Renal cortex interstitium (tissue), 15 donors: ENCODE results near the gene BAHD1. TPM values are rescaled to one million over a fixed set of nuclear protein-coding genes. Genes with fewer than 3 reads are reported as not detected.

Experiments used
- DNase-seq, 11 donors: peaks; one replicate each; pipeline ENCODE4 v3.0.0-alpha.2; 2013; ENCODE audit warnings: low read depth in 9 of 11, low spot score in 4 of 11; ENCODE audit errors: extremely low read depth in 1 of 11
- long read RNA-seq, 16 experiments: transcript quantifications; one replicate each; lab custom pipeline, GENCODE V29; 2026
- polyA plus RNA-seq, 3 donors: library from polyadenylated mRNA; unstranded; fragments of 120-200 nt; gene quantifications; one replicate each; pipeline ENCODE4 v1.2.1, GENCODE V29; 2013; ENCODE audit not compliant: insufficient read length in 3 of 3

BAHD1 gene
- polyA plus RNA-seq, result 10 to 100 TPM; 20.6 to 26.2 (median 23.6) TPM
- long read RNA-seq, donor 1, result 0 reads
- long read RNA-seq, donor 2, result 0 reads
- long read RNA-seq, donor 3, partial matches to known transcripts, result 0 of 1 reads
- long read RNA-seq, donor 3, other reads (novel, unspliced or antisense), result 0 of 1 reads
- long read RNA-seq, donor 4, full-length matches to known transcripts, result 1 of 1 reads
- long read RNA-seq, donor 4, partial matches to known transcripts, result 0 of 1 reads
- long read RNA-seq, donor 4, other reads (novel, unspliced or antisense), result 0 of 1 reads
- long read RNA-seq, donor 5, result 0 reads
- long read RNA-seq, donor 6, full-length matches to known transcripts, result 2 of 31 reads
- long read RNA-seq, donor 6, partial matches to known transcripts, result 24 of 31 reads
- long read RNA-seq, donor 6, other reads (novel, unspliced or antisense), result 5 of 31 reads
- long read RNA-seq, donor 7, full-length matches to known transcripts, result 2 of 2 reads
- long read RNA-seq, donor 7, partial matches to known transcripts, result 0 of 2 reads
- long read RNA-seq, donor 7, other reads (novel, unspliced or antisense), result 0 of 2 reads
- long read RNA-seq, donor 8, result 0 reads
- long read RNA-seq, donor 9, result 0 reads
- long read RNA-seq, donor 10, full-length matches to known transcripts, result 1 of 1 reads
- long read RNA-seq, donor 10, partial matches to known transcripts, result 0 of 1 reads
- long read RNA-seq, donor 10, other reads (novel, unspliced or antisense), result 0 of 1 reads
- long read RNA-seq, donor 11, partial matches to known transcripts, result 6 of 6 reads
- long read RNA-seq, donor 11, other reads (novel, unspliced or antisense), result 0 of 6 reads
- long read RNA-seq, donor 12, result 0 reads
- long read RNA-seq, donor 13, result 0 reads
- long read RNA-seq, donor 14, result 0 reads
- long read RNA-seq, donor 15, full-length matches to known transcripts, result 1 of 1 reads
- long read RNA-seq, donor 15, partial matches to known transcripts, result 0 of 1 reads
- long read RNA-seq, donor 15, other reads (novel, unspliced or antisense), result 0 of 1 reads
- long read RNA-seq, donor 16, full-length matches to known transcripts, result 6 of 25 reads
- long read RNA-seq, donor 16, partial matches to known transcripts, result 19 of 25 reads
- long read RNA-seq, donor 16, other reads (novel, unspliced or antisense), result 0 of 25 reads

DNA sequence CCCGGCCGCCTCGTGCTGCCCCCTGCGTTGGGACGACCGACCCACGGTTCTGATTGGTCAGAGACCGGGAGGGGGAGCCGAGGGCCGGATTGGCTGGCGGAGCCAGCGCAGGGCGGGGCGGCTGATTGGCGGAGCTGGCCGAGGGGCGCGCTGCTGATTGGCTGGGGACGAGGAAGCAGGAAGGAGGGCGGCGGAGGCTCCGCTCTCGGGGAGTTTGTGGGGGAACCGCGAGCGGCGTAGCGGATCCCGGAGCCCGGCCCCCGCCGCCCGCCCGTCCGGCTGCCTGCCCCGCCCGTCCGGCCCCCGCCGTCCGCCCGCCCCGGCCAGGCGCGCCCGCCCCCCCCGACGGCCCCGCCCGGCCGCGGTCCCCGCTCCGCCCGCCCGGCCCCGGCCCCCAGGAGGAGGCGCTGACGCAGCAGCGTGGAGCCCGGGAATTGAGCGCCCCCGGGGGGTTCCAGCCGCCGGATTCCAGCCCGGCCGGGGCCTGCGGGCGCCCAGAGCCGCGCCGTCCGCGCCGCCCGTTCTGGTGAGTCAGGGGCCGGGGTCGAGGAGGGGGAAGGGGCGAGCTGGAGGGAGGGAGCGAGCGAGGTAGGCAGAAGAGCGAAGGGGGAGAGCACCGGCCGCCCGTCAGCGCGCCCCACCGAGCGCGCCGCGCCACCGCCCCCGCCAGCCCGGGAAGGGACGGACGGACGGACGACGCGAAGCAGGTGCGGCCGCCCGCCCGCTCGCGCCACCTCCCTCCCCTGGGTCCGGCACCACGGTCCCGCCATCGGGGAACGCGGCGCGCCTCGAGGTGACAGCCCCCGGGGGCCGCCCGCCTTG is at the start of gene BAHD1:
TSS of gene BAHD1 (plus strand) at position 211 of the 822 bp plus-strand sequence. CDS start 17,512 bp downstream, outside the sequence.
- DNase-seq, result peak; percentile 67 to 93 (median 89)

GRCh38 chr15:40392986-40393948 is 47.5 kb upstream of the BAHD1 start:
- no peak for DNase-seq

- no peak for DNase-seq
Observed at GRCh38 chr15:40397688-40398412, 42.9 kb upstream of the BAHD1 start.

DNA sequence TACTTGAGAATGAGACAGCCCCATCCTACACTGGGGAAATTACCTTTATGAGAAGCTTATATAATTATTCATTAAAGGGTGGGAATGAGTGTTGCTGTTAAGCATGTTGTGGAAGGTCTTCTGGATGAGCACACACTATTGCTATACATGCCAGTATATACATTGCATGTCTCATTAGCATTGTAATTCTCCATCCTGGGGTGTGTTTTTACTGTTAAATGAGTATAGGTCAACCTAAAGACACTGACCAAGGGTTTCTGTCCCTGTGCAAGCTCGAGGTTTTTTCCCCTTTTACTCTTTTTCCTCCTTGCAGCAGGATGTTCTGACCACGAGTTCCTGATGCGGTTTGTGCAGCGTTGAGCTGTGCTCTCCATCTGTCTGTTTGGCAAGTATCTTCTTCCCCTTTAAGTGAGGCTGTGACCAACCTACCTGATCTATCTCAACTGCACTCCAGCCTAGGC is 42.3 kb upstream of the BAHD1 start:
- DNase-seq, result no peak

GRCh38 chr15:40399370-40399769 is 41.4 kb upstream of the BAHD1 start:
- DNase-seq, result no peak

- DNase-seq, result peak; percentile 77 to 94 (median 90)
Observed at GRCh38 chr15:40405501-40406381, 35.0 kb upstream of the BAHD1 start, which contains the start of gene IVD. Gene IVD, plus strand, starts transcription at chr15:40405795. Its CDS starts 33 bp downstream, at chr15:40405828.

DNA sequence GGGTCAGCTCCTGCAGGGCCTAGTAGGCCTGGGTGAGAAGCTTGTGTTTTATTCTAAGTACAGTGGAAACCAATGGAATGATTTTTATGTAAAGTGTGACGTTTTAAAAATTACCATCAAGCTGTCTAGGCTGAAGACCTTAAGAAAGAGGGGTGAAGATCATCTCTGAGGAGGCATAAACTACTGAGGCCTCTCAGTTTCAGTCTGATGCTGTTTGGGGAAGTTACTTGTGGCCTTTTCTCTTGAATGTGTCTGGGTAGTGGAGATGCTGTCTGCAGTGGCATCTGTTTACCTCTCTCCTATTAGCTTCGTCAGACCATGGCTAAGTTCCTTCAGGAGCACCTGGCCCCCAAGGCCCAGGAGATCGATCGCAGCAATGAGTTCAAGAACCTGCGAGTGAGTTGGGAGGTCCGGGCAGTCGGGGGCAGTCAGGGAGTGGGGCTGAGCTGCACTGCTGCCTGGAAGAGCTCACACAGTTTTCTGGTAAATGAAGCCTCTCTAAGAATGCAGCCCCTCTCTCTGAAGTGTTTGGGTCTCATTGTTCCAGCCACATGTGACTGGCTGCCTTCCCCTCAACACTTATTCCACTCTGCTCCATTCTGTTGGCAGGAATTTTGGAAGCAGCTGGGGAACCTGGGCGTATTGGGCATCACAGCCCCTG is 33.3 kb upstream of the BAHD1 start:
- no peak for DNase-seq

DNA sequence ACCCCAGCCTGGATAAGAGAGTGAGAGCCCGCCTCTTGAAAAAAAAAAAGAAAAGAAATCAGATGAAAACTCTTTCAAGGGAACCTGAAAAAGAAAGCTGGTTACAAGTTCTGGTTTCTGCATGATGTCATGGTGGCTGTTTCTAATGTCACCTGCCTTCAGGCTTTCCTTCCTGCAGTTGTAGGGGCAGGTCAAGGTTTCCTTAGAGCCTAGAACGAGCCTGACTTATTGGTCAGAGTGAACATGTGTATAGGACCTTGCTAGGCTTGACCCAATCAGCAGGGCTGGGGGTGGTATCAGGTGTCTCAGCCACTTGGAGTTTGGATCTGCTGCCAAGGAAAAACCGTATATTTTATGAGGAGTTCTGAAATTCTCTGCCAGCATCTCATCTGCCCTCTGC is 31.4 kb upstream of the BAHD1 start:
- DNase-seq, result no peak

DNA sequence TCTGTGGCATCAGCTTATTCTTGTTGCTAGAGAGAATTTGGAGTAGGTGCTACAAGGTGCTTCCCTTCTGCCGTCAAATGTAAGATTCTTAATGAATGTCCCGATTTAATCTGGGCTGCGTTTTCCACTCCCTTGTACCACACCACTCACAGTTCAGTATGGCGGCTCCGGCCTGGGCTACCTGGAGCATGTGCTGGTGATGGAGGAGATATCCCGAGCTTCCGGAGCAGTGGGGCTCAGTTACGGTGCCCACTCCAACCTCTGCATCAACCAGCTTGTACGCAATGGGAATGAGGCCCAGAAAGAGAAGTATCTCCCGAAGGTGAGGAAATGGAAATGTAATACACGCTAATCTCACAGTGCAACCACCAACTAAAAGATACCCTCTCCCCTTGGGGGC is 30.3 kb upstream of the BAHD1 start:
- no peak for DNase-seq

GRCh38 chr15:40412095-40412759 is 28.5 kb upstream of the BAHD1 start:
- no peak for DNase-seq

DNA sequence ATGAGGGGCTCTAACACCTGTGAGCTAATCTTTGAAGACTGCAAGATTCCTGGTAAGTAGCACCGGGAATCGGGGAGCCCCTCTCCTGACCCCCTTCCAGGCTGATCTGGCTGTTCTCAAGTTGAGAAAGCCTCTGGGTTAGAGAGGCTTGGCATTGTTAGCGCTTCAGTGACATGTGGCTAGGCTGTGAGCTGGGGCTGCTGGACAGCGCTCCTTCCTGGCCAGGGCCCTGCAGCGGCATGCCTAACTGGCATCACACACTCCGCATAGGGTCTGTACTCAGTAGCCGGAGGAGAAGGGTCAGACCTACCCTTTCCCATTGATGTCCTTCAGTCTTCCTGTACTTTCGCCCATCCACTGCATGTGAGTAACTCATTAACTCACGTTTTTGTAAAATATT is 27.7 kb upstream of the BAHD1 start:
- DNase-seq, result no peak

DNA sequence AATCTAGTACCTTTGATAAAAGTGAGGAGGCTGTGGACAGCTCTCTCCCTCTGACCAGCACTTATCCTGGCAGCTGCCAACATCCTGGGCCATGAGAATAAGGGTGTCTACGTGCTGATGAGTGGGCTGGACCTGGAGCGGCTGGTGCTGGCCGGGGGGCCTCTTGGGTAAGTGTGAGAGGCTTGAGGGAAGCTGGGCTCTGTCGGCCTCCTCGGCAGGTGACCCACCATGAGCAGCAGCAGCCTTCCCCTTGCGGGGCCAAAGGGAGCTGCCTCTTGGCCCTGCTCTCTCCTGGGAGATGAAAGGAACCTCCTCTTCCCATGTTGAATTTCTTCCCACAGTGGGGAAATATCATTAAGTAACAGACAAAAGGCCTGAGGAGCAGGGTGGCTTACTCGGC is 25.9 kb upstream of the BAHD1 start:
- DNase-seq, result no peak

DNA sequence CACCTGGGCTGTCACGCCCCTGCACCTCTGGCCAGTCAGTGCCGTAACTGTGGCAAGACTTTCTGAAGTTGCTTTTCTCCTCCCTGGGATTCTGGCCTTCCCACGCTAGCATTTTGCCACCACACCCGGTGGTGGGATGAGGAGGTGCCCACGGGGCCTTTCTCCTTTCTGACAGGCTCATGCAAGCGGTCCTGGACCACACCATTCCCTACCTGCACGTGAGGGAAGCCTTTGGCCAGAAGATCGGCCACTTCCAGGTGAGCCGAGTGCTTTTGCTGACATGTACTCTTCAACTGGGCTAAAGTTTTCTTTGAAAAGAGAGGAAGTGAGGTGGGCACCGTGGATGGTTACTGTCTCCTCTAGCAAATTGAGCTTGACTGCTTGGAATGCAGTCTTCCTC is 25.5 kb upstream of the BAHD1 start:
- no peak for DNase-seq

GRCh38 chr15:40416056-40416455 is 24.7 kb upstream of the BAHD1 start:
- DNase-seq, result no peak

- DNase-seq, result no peak
Observed at GRCh38 chr15:40418126-40418525, 22.6 kb upstream of the BAHD1 start.
